Activated T-cell treated with anti-CD3 and anti-CD28 coated beads, Interleukin-2, amount 50 U/mL, for 1 hour (primary cell): ENCODE results near the gene ACBD5.
"Not testable (repeated sequence)": the region's sequence is repeated elsewhere in the genome, so short reads cannot be mapped to it uniquely, and the experiment has no call there.

ENCODE experiments used
- DNase-seq: peaks from one replicate; pipeline ENCODE4 v3.0.0-alpha.2; 2020

The ACBD5 gene

GRCh38 chr10:27240212-27241009, at the start of gene ACBD5:
ACBD5 (minus strand) TSS chr10:27240797; CDS start chr10:27240688, 109 bp downstream.
- DNase-seq, result peak; percentile 75

- DNase-seq, result no peak
These were observed 44.5 kb upstream of the ACBD5 start for GRCh38 chr10:27285093-27285492.

GRCh38 chr10:27276581-27276980, 36.0 kb upstream of the ACBD5 start:
- no peak for DNase-seq

GRCh38 chr10:27266025-27266424, 25.4 kb upstream of the ACBD5 start:
- not testable (repeated sequence) for DNase-seq

- not testable (repeated sequence) for DNase-seq
These were observed 22.2 kb upstream of the ACBD5 start for GRCh38 chr10:27262788-27263187.

- DNase-seq, result peak; percentile 54
These were observed 18.5 kb upstream of the ACBD5 start for GRCh38 chr10:27258838-27259812.

GRCh38 chr10:27258492-27258837, 17.9 kb upstream of the ACBD5 start:
- DNase-seq, result no peak

GRCh38 chr10:27256299-27257189, 15.9 kb upstream of the ACBD5 start:
- DNase-seq, result no peak

- no peak for DNase-seq
These were observed 13.0 kb upstream of the ACBD5 start for GRCh38 chr10:27253576-27253975.

- peak; percentile 87 for DNase-seq
These were observed 11.8 kb upstream of the ACBD5 start for GRCh38 chr10:27252267-27253000.

- no peak for DNase-seq
These were observed 11.0 kb upstream of the ACBD5 start for GRCh38 chr10:27251554-27251953.

- DNase-seq, result no peak
These were observed 7.6 kb upstream of the ACBD5 start for GRCh38 chr10:27248215-27248614.

GRCh38 chr10:27247441-27247840, 6.8 kb upstream of the ACBD5 start:
- no peak for DNase-seq

- DNase-seq, result no peak
These were observed 6.4 kb upstream of the ACBD5 start for GRCh38 chr10:27247006-27247405.

- no peak for DNase-seq
These were observed 5.2 kb upstream of the ACBD5 start for GRCh38 chr10:27245836-27246235.

GRCh38 chr10:27244976-27245375, 4.4 kb upstream of the ACBD5 start:
- DNase-seq, result no peak

GRCh38 chr10:27242951-27243551, 2.5 kb upstream of the ACBD5 start:
- peak; percentile 63 for DNase-seq

- DNase-seq, result no peak
These were observed 1.9 kb upstream of the ACBD5 start for GRCh38 chr10:27242473-27242950.

- peak; percentile 87 for DNase-seq
These were observed 1.3 kb upstream of the ACBD5 start for GRCh38 chr10:27241652-27242472.

- peak; percentile 46 for DNase-seq
These were observed 534 bp upstream of the ACBD5 start for GRCh38 chr10:27241010-27241651.
